HK-2 (cell line): ENCODE results near the gene OGDH.
"Not testable (repeated sequence)": the region's sequence is repeated elsewhere in the genome, so short reads cannot be mapped to it uniquely, and the experiment has no call there.

Experiments
- DNase-seq: peaks from one replicate; pipeline ENCODE4 v3.0.0-alpha.2; 2018; ENCODE audit not compliant: unreplicated experiment

OGDH gene

GRCh38 chr7:44667190-44667589, 60.8 kb downstream of the OGDH start:
- DNase-seq: no peak

- DNase-seq: no peak
Measured at GRCh38 chr7:44671069-44671468, 64.6 kb downstream of the OGDH start.

GRCh38 chr7:44673324-44673723, 66.9 kb downstream of the OGDH start:
- no peak for DNase-seq

- DNase-seq: no peak
Measured at GRCh38 chr7:44673771-44674170, 67.3 kb downstream of the OGDH start.

- DNase-seq: no peak
Measured at GRCh38 chr7:44674381-44674780, 68.0 kb downstream of the OGDH start.

- no peak for DNase-seq
Measured at GRCh38 chr7:44676776-44677175, 70.3 kb downstream of the OGDH start.

- no peak for DNase-seq
Measured at GRCh38 chr7:44678101-44678470, 71.7 kb downstream of the OGDH start.

- DNase-seq: no peak
Measured at GRCh38 chr7:44678471-44679179, 72.2 kb downstream of the OGDH start.

- no peak for DNase-seq
Measured at GRCh38 chr7:44681645-44682044, 75.2 kb downstream of the OGDH start.

- no peak for DNase-seq
Measured at GRCh38 chr7:44685723-44686122, 79.3 kb downstream of the OGDH start.

GRCh38 chr7:44689427-44689826, 83.0 kb downstream of the OGDH start:
- no peak for DNase-seq

GRCh38 chr7:44693641-44694313, 87.3 kb downstream of the OGDH start:
- DNase-seq: no peak

GRCh38 chr7:44694326-44694725, 87.9 kb downstream of the OGDH start:
- no peak for DNase-seq

- DNase-seq: no peak
Measured at GRCh38 chr7:44694766-44695165, 88.3 kb downstream of the OGDH start.

- no peak for DNase-seq
Measured at GRCh38 chr7:44695756-44696155, 89.3 kb downstream of the OGDH start.

- DNase-seq: no peak
Measured at GRCh38 chr7:44696728-44697127, 90.3 kb downstream of the OGDH start.

- no peak for DNase-seq
Measured at GRCh38 chr7:44697136-44698045, 91.0 kb downstream of the OGDH start.

GRCh38 chr7:44698046-44698580, 91.7 kb downstream of the OGDH start:
- DNase-seq: no peak

- not testable (repeated sequence) for DNase-seq
Measured at GRCh38 chr7:44699598-44699997, 93.2 kb downstream of the OGDH start.

- DNase-seq: no peak
Measured at GRCh38 chr7:44700322-44700721, 93.9 kb downstream of the OGDH start.

GRCh38 chr7:44703391-44703790, 97.0 kb downstream of the OGDH start:
- DNase-seq: not testable (repeated sequence)

- no peak for DNase-seq
Measured at GRCh38 chr7:44703921-44704320, 97.5 kb downstream of the OGDH start.
